SK-N-SH (cell line): Measurements from ENCODE around the gene ARAP1. TPM values are rescaled to one million over a fixed set of nuclear protein-coding genes. Genes with fewer than 3 reads are reported as not detected.

Experiments used
- CTCF ChIA-PET: fragments of 300-600, 350-600 bp; formaldehyde crosslinking; extraction: SDS; loops from one replicate; lab custom pipeline; 2021; lab: Yijun Ruan, JAX
- POLR2A ChIA-PET: fragments of 350-600 bp; sonication (Branson Sonifier 250); formaldehyde crosslinking; extraction: SDS; loops from one replicate; lab custom pipeline; 2020; ENCODE audit warnings: antibody characterized with exemption, inconsistent platforms; lab: Yijun Ruan, JAX
- DNase-seq: peaks from one replicate; pipeline ENCODE4 v3.0.0; 2012
- H2AFZ ChIP-seq: fragments of 200-600 bp; sonication (generic); 2 replicates; pipeline ENCODE4 v1.8.1; 2016; ENCODE audit warnings: antibody characterized with exemption, mild to moderate bottlenecking, low read depth
- H3F3A ChIP-seq: fragments of 200-600 bp; sonication (generic); replicated peaks from 2 replicates; pipeline ENCODE3; 2016; ENCODE audit warnings: antibody characterized with exemption, mild to moderate bottlenecking; ENCODE audit not compliant: insufficient read depth
- H3K27ac ChIP-seq, 2 experiments: fragments of 200-500 bp in 1 of 2; fragments of 200-600 bp in 1 of 2; sonication (Bioruptor generic) in 1 of 2; sonication (generic), shearing (Covaris generic) in 1 of 2; 2 replicates each; pipeline versions ENCODE4 v1.5.1 to v1.6.1; 2014 to 2016; ENCODE audit warnings: low read depth in 2 of 2, inconsistent platforms in 1 of 2, low read length in 1 of 2, mild to moderate bottlenecking in 1 of 2, mixed read lengths in 1 of 2
- H3K27me3 ChIP-seq: fragments of 200-600 bp; sonication (generic), shearing (Covaris generic); 2 replicates; pipeline ENCODE4 v1.6.1; 2016; ENCODE audit warnings: mixed run types; ENCODE audit not compliant: insufficient read depth
- H3K36me3 ChIP-seq, 2 experiments: fragments of 200-500 bp in 1 of 2; fragments of 200-600 bp in 1 of 2; sonication (Bioruptor generic) in 1 of 2; sonication (generic) in 1 of 2; replicated peaks in 1 of 2; 2 replicates each; pipeline versions ENCODE3 to v1.5.1; 2014 to 2016; ENCODE audit warnings: low read length in 1 of 2, mild to moderate bottlenecking in 1 of 2; ENCODE audit not compliant: insufficient read depth in 2 of 2, control insufficient read depth in 1 of 2
- H3K4me1 ChIP-seq, 2 experiments: fragments of 200-500 bp in 1 of 2; fragments of 200-600 bp in 1 of 2; sonication (Bioruptor generic) in 1 of 2; sonication (generic), shearing (Covaris generic) in 1 of 2; 2 replicates each; pipeline versions ENCODE4 v1.5.1 to v1.6.1; 2014 to 2016; ENCODE audit warnings: low read depth in 1 of 2, low read length in 1 of 2, mixed run types in 1 of 2; ENCODE audit not compliant: insufficient read depth in 2 of 2, control insufficient read depth in 1 of 2
- H3K4me2 ChIP-seq: fragments of 200-600 bp; sonication (generic), shearing (Covaris generic); 2 replicates; pipeline ENCODE4 v1.6.1; 2017; ENCODE audit warnings: mixed run types
- H3K4me3 ChIP-seq, 2 experiments: fragments of 200-500 bp in 1 of 2; fragments of 200-600 bp in 1 of 2; sonication (Bioruptor generic) in 1 of 2; sonication (generic), shearing (Covaris generic) in 1 of 2; 2 replicates each; pipeline versions ENCODE4 v1.5.1 to v1.8.1; 2014 to 2016; ENCODE audit warnings: low read depth in 2 of 2, inconsistent platforms in 1 of 2, low read length in 1 of 2, mild to moderate bottlenecking in 1 of 2, mixed read lengths in 1 of 2, moderate library complexity in 1 of 2
- H3K79me2 ChIP-seq: fragments of 200-600 bp; sonication (generic); 2 replicates; pipeline ENCODE4 v1.8.1; 2017; ENCODE audit warnings: mild to moderate bottlenecking; ENCODE audit not compliant: insufficient read depth
- H3K9ac ChIP-seq: fragments of 200-600 bp; sonication (generic); 2 replicates; pipeline ENCODE4 v1.6.1; 2017; ENCODE audit warnings: mixed run types
- H3K9me2 ChIP-seq: fragments of 200-600 bp; sonication (generic); 2 replicates; pipeline ENCODE4 v1.6.1; 2017; ENCODE audit warnings: mixed run types
- H3K9me3 ChIP-seq: fragments of 200-600 bp; sonication (generic); 2 replicates; pipeline ENCODE4 v1.6.1; 2017; ENCODE audit warnings: mixed run types, mild to moderate bottlenecking, moderate library complexity
- H4K20me1 ChIP-seq: fragments of 200-600 bp; sonication (generic); 2 replicates; pipeline ENCODE4 v1.6.1; 2017; ENCODE audit warnings: mild to moderate bottlenecking, mixed run types; ENCODE audit not compliant: insufficient read depth
- CHD2 ChIP-seq: fragments of 150-350 bp; IDR thresholded peaks from 2 replicates; pipeline ENCODE4 v1.6.1; 2018; ENCODE audit warnings: low read length; ENCODE audit not compliant: partially characterized antibody
- EP300 ChIP-seq, 2 experiments: IDR thresholded peaks; 2 replicates each; pipeline versions ENCODE4 v1.4.0 to v1.6.1; 2012; ENCODE audit warnings: borderline replicate concordance in 1 of 2, low read depth in 1 of 2, low read length in 1 of 2
- FOSL2 ChIP-seq: IDR thresholded peaks from 2 replicates; pipeline ENCODE4 v1.4.0; 2012; ENCODE audit warnings: low read depth, mild to moderate bottlenecking, moderate library complexity, borderline replicate concordance
- FOXM1 ChIP-seq: IDR thresholded peaks from 2 replicates; pipeline ENCODE4 v1.4.0; 2012; ENCODE audit warnings: low read depth, mild to moderate bottlenecking
- GABPA ChIP-seq: IDR thresholded peaks from 2 replicates; pipeline ENCODE4 v1.4.0; 2012; ENCODE audit warnings: low read depth, mild to moderate bottlenecking
- GATA2 ChIP-seq: sonication (generic); formaldehyde crosslinking; IDR thresholded peaks from 2 replicates; pipeline ENCODE4 v1.5.0; 2020; ENCODE audit warnings: mild to moderate bottlenecking, missing genetic modification reagents
- JUND ChIP-seq: IDR thresholded peaks from 2 replicates; pipeline ENCODE4 v1.4.0; 2012
- MXI1 ChIP-seq: IDR thresholded peaks from 2 replicates; pipeline ENCODE4 v1.6.1; 2012; ENCODE audit warnings: mild to moderate bottlenecking, low read depth, low read length, improper control_type of control experiment
- RAD21 ChIP-seq: IDR thresholded peaks from 2 replicates; pipeline ENCODE4 v1.6.1; 2012; ENCODE audit warnings: mild to moderate bottlenecking, low read length
- RCOR1 ChIP-seq: fragments of 150-350 bp; IDR thresholded peaks from 2 replicates; pipeline ENCODE4 v1.6.1; 2017; ENCODE audit warnings: antibody characterized with exemption, low read length
- RFX5 ChIP-seq: IDR thresholded peaks from 2 replicates; pipeline ENCODE4 v1.6.1; 2012; ENCODE audit warnings: mild to moderate bottlenecking, improper control_type of control experiment, low read length
- RXRA ChIP-seq: IDR thresholded peaks from 2 replicates; pipeline ENCODE4 v1.4.0; 2012; ENCODE audit warnings: low read depth, mild to moderate bottlenecking, borderline replicate concordance
- TAF1 ChIP-seq: IDR thresholded peaks from 2 replicates; pipeline ENCODE4 v1.6.1; 2012; ENCODE audit warnings: low read depth, mild to moderate bottlenecking, low read length, moderate library complexity, borderline replicate concordance
- TEAD4 ChIP-seq: IDR thresholded peaks from 2 replicates; pipeline ENCODE4 v1.4.0; 2012; ENCODE audit warnings: mild to moderate bottlenecking, borderline replicate concordance; ENCODE audit not compliant: insufficient read depth
- YY1 ChIP-seq: IDR thresholded peaks from 2 replicates; pipeline ENCODE4 v1.4.0; 2012; ENCODE audit warnings: low read depth, mild to moderate bottlenecking
- WGBS: methylation state at CpG from one replicate; pipeline ENCODE4 v1.1.6; 2017; ENCODE audit warnings: low lambda C conversion rate; 5-methylcytosine and 5-hydroxymethylcytosine counted together
- polyA plus RNA-seq, 3 experiments: library from polyadenylated mRNA; depleted of rRNA; stranded (reverse); fragments of >200 nt; gene quantifications; 2 replicates each; pipeline ENCODE4 v1.2.3, GENCODE V29; 2012
- TF ChIP-seq, protein P1 (sequence below): IDR thresholded peaks from 2 replicates; pipeline ENCODE4 v1.4.0; 2012; ENCODE audit warnings: low read depth, borderline replicate concordance
- TF ChIP-seq, protein P2 (sequence below): IDR thresholded peaks from 2 replicates; pipeline ENCODE4 v1.4.0; 2012; ENCODE audit warnings: low read depth
- TF ChIP-seq, protein P3 (sequence below): IDR thresholded peaks from 2 replicates; pipeline ENCODE4 v1.6.1; 2012; ENCODE audit warnings: mild to moderate bottlenecking, low read depth, low read length, moderate library complexity
- TF ChIP-seq, protein P4 (sequence below): fragments of 150-350 bp; IDR thresholded peaks from 2 replicates; pipeline ENCODE4 v1.6.1; 2017; ENCODE audit warnings: antibody characterized with exemption, low read length, low read depth, borderline replicate concordance
- TF ChIP-seq, protein P5 (sequence below): fragments of 150-350 bp; IDR thresholded peaks from 2 replicates; pipeline ENCODE4 v1.6.1; 2016; ENCODE audit warnings: mild to moderate bottlenecking, low read depth, low read length

ARAP1 gene
- polyA plus RNA-seq, 1 of the 3 experiments (the other 2 are of a cell fraction), result 56.6 TPM

DNA sequence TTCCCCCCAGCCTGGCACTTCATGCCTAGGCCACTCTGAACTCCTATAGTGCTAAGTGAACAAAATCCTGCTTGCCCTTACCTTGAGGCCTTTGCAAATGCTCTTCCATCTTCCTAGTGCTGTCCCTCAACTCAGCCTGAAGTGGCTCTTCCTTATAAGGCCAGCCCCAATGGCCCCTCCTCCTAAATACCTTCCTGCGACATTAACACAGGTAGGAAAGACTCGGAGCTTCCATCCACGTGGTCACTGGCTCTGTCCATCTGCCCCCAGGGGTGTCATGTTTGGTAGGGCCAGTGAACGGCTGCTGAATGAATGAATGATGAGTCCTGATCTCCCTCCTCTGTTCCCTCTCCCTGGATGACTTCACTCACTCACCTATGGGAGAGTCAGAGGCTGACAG lies 82.2 kb downstream of the ARAP1 start:
- no peak overlapping the region for H3K4me3 ChIP-seq
- H3K27me3 ChIP-seq, result peaks cover 25% of the 10 kb centered on the region; the same call in 1 of the 2 replicates
- H4K20me1 ChIP-seq, result no peaks in the 10 kb centered on the region
- H3K36me3 ChIP-seq, result no peaks in the 10 kb centered on the region
- DNase-seq, result no peak
- no peaks in the 10 kb centered on the region for H3K9me2 ChIP-seq
- H3K27ac ChIP-seq, result no peak overlapping the region
- TF ChIP-seq, protein P1, sequence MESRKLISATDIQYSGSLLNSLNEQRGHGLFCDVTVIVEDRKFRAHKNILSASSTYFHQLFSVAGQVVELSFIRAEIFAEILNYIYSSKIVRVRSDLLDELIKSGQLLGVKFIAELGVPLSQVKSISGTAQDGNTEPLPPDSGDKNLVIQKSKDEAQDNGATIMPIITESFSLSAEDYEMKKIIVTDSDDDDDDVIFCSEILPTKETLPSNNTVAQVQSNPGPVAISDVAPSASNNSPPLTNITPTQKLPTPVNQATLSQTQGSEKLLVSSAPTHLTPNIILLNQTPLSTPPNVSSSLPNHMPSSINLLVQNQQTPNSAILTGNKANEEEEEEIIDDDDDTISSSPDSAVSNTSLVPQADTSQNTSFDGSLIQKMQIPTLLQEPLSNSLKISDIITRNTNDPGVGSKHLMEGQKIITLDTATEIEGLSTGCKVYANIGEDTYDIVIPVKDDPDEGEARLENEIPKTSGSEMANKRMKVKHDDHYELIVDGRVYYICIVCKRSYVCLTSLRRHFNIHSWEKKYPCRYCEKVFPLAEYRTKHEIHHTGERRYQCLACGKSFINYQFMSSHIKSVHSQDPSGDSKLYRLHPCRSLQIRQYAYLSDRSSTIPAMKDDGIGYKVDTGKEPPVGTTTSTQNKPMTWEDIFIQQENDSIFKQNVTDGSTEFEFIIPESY, result no peak
- TF ChIP-seq CHD2 (no peak), GATA2 (CRISPR knock-in tag) (no peak), TEAD4 (no peak), EP300 (IDR thresholded peaks at IDR 0.05; ENCODE audit: borderline replicate concordance in 1 of 2, low read depth in 1 of 2, low read length in 1 of 2) (no peak), FOXM1 (no peak), FOSL2 (no peak), RFX5 (no peak), RXRA (no peak), RCOR1 (no peak), RAD21 (no peak), TAF1 (no peak)
- TF ChIP-seq, protein P2, sequence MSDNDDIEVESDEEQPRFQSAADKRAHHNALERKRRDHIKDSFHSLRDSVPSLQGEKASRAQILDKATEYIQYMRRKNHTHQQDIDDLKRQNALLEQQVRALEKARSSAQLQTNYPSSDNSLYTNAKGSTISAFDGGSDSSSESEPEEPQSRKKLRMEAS, result no peak
- WGBS, result 45% methylated on average over 4 of the region's 4 CpGs
- ChIA-PET POLR2A (no interaction called here), CTCF (interaction anchor here (0.5 to 2.7 kb wide), 3 partner anchors 12 to 887 kb away, joined by 3 to 28 read pairs (median 10); no protein-coding TSS in a partner anchor)
- no peaks in the 10 kb centered on the region for H3K9me3 ChIP-seq
- H3F3A ChIP-seq, result no peaks in the 10 kb centered on the region
- H3K4me1 ChIP-seq, result peaks cover 0 to 21% of the 10 kb centered on the region in 2 experiments; a peak in 1 of 4 replicates
- H3K4me2 ChIP-seq, result no peak overlapping the region
- no peaks in the 10 kb centered on the region for H3K79me2 ChIP-seq
- no peak overlapping the region for H3K9ac ChIP-seq
- H2AFZ ChIP-seq, result no peak overlapping the region

DNA sequence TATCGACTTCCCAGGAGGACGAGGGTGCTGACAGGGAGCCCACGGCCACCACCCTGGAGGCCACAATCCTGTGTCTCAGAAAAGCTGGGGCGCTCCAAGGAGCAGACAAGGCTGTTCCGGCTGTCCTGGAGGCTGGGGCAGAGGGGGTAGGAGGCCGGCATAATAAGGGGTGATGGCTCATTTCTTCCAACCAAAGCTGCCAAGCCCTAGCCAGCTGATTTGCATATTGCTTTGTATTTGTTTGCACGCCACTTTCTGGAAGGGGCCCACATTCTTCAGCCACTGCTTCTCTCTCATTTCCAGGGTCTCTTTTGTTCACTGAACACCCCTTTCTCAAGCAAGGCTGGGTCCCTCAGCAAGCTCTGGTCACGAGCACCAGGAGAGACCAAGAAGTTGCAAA lies 82.7 kb downstream of the ARAP1 start:
- no peak overlapping the region for H3K9ac ChIP-seq
- no peaks in the 10 kb centered on the region for H3K36me3 ChIP-seq
- H3K4me2 ChIP-seq, result no peak overlapping the region
- H3K79me2 ChIP-seq, result no peaks in the 10 kb centered on the region
- no peaks in the 10 kb centered on the region for H3K9me3 ChIP-seq
- peaks cover 20% of the 10 kb centered on the region; the same call in 1 of the 2 replicates for H3K27me3 ChIP-seq
- ChIA-PET POLR2A (no interaction called here), CTCF (interaction anchor here (0.5 to 4.5 kb wide), 3 partner anchors 13 to 886 kb away, joined by 3 to 28 read pairs (median 15); no protein-coding TSS in a partner anchor)
- 48% methylated on average over 7 of the region's 8 CpGs for WGBS
- H4K20me1 ChIP-seq, result no peaks in the 10 kb centered on the region
- H3F3A ChIP-seq, result no peaks in the 10 kb centered on the region
- no peak for DNase-seq
- H3K27ac ChIP-seq, result no peak overlapping the region
- H2AFZ ChIP-seq, result no peak overlapping the region
- no peaks in the 10 kb centered on the region for H3K9me2 ChIP-seq
- H3K4me3 ChIP-seq, result no peak overlapping the region
- peaks cover 0 to 16% of the 10 kb centered on the region in 2 experiments; a peak in 1 of 4 replicates for H3K4me1 ChIP-seq
- TF ChIP-seq RCOR1 (no peak), JUND (no peak), MXI1 (no peak), FOXM1 (no peak), TEAD4 (no peak), GABPA (no peak), YY1 (no peak), RXRA (no peak)
- TF ChIP-seq, protein P3, sequence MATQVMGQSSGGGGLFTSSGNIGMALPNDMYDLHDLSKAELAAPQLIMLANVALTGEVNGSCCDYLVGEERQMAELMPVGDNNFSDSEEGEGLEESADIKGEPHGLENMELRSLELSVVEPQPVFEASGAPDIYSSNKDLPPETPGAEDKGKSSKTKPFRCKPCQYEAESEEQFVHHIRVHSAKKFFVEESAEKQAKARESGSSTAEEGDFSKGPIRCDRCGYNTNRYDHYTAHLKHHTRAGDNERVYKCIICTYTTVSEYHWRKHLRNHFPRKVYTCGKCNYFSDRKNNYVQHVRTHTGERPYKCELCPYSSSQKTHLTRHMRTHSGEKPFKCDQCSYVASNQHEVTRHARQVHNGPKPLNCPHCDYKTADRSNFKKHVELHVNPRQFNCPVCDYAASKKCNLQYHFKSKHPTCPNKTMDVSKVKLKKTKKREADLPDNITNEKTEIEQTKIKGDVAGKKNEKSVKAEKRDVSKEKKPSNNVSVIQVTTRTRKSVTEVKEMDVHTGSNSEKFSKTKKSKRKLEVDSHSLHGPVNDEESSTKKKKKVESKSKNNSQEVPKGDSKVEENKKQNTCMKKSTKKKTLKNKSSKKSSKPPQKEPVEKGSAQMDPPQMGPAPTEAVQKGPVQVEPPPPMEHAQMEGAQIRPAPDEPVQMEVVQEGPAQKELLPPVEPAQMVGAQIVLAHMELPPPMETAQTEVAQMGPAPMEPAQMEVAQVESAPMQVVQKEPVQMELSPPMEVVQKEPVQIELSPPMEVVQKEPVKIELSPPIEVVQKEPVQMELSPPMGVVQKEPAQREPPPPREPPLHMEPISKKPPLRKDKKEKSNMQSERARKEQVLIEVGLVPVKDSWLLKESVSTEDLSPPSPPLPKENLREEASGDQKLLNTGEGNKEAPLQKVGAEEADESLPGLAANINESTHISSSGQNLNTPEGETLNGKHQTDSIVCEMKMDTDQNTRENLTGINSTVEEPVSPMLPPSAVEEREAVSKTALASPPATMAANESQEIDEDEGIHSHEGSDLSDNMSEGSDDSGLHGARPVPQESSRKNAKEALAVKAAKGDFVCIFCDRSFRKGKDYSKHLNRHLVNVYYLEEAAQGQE, result no peak
- TF ChIP-seq, protein P4, sequence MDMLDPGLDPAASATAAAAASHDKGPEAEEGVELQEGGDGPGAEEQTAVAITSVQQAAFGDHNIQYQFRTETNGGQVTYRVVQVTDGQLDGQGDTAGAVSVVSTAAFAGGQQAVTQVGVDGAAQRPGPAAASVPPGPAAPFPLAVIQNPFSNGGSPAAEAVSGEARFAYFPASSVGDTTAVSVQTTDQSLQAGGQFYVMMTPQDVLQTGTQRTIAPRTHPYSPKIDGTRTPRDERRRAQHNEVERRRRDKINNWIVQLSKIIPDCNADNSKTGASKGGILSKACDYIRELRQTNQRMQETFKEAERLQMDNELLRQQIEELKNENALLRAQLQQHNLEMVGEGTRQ, result no peak
- TF ChIP-seq, protein P5, sequence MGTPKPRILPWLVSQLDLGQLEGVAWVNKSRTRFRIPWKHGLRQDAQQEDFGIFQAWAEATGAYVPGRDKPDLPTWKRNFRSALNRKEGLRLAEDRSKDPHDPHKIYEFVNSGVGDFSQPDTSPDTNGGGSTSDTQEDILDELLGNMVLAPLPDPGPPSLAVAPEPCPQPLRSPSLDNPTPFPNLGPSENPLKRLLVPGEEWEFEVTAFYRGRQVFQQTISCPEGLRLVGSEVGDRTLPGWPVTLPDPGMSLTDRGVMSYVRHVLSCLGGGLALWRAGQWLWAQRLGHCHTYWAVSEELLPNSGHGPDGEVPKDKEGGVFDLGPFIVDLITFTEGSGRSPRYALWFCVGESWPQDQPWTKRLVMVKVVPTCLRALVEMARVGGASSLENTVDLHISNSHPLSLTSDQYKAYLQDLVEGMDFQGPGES, result no peak
